Immature natural killer cell (primary cell): Measurements from ENCODE around the gene LRRC74B. TPM values are rescaled to one million over a fixed set of nuclear protein-coding genes. Genes with fewer than 3 reads are reported as not detected.
"Not testable (repeated sequence)": the region's sequence is repeated elsewhere in the genome, so short reads cannot be mapped to it uniquely, and the experiment has no call there.

Source experiments
- DNase-seq, 3 donors: peaks; one replicate each; pipeline ENCODE4 v3.0.0; 2022; ENCODE audit warnings: mixed read lengths in 1 of 3
- H3K27ac Mint-ChIP-seq, 6 donors: one replicate each; pipeline ENCODE4 v1.8.0; 2020; ENCODE audit warnings: mixed read lengths in 6 of 6, mild to moderate bottlenecking in 5 of 6, inconsistent platforms in 4 of 6, moderate library complexity in 3 of 6
- H3K27me3 Mint-ChIP-seq, 3 donors: one replicate each; pipeline ENCODE4 v1.8.0; 2020 to 2021; ENCODE audit warnings: low read depth in 3 of 3, mild to moderate bottlenecking in 3 of 3, mixed read lengths in 3 of 3, moderate library complexity in 3 of 3, inconsistent platforms in 1 of 3
- H3K36me3 Mint-ChIP-seq, 3 donors: one replicate each; pipeline ENCODE4 v1.8.0; 2020; ENCODE audit warnings: mixed read lengths in 3 of 3, inconsistent platforms in 2 of 3, mild to moderate bottlenecking in 2 of 3
- H3K4me1 Mint-ChIP-seq, 2 donors: one replicate each; pipeline ENCODE4 v1.8.0; 2020; ENCODE audit warnings: inconsistent platforms in 2 of 2, mild to moderate bottlenecking in 2 of 2, mixed read lengths in 2 of 2, moderate library complexity in 1 of 2
- H3K4me3 Mint-ChIP-seq, 5 donors: one replicate each; pipeline ENCODE4 v1.8.0; 2020; ENCODE audit warnings: mild to moderate bottlenecking in 5 of 5, mixed read lengths in 5 of 5, inconsistent platforms in 3 of 5, moderate library complexity in 3 of 5
- H3K9me3 Mint-ChIP-seq, 6 donors: one replicate each; pipeline ENCODE4 v1.8.0; 2020; ENCODE audit warnings: mild to moderate bottlenecking in 6 of 6, mixed read lengths in 6 of 6, inconsistent platforms in 4 of 6, moderate library complexity in 3 of 6
- polyA plus RNA-seq, 3 donors: library from polyadenylated mRNA; unstranded; fragments of 300-500 nt; fragmentation: Illumina TruSeq; gene quantifications; one replicate each; pipeline ENCODE4 v1.2.3, GENCODE V29; 2021

Gene LRRC74B
- polyA plus RNA-seq, 3 donors from 2014 or later: not detected

DNA sequence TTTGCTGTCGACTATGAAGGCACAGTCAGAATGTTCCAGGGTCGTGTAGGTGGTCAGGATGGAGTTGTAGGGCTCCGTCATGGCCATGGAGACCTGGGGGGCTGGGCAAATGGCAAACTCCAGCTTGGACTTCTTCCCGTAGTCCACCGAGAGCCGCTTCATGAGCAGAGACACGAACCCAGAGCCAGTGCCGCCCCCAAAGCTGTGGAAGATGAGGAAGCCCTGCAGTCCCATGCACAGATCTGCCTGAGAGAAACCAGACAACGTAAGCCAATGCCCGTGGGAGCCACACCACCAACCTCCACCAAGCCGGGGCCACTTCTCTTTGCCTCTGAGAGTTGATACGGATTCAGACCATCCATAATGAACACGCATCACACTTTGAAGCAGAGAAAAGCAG lies 36.5 kb upstream of the LRRC74B start:
- not testable (repeated sequence) for H3K27me3 Mint-ChIP-seq, H3K9me3 Mint-ChIP-seq, H3K36me3 Mint-ChIP-seq, H3K4me3 Mint-ChIP-seq, DNase-seq, H3K27ac Mint-ChIP-seq
- H3K4me1 Mint-ChIP-seq: peaks cover 8 to 14% of the 10 kb centered on the region in 2 donors

DNA sequence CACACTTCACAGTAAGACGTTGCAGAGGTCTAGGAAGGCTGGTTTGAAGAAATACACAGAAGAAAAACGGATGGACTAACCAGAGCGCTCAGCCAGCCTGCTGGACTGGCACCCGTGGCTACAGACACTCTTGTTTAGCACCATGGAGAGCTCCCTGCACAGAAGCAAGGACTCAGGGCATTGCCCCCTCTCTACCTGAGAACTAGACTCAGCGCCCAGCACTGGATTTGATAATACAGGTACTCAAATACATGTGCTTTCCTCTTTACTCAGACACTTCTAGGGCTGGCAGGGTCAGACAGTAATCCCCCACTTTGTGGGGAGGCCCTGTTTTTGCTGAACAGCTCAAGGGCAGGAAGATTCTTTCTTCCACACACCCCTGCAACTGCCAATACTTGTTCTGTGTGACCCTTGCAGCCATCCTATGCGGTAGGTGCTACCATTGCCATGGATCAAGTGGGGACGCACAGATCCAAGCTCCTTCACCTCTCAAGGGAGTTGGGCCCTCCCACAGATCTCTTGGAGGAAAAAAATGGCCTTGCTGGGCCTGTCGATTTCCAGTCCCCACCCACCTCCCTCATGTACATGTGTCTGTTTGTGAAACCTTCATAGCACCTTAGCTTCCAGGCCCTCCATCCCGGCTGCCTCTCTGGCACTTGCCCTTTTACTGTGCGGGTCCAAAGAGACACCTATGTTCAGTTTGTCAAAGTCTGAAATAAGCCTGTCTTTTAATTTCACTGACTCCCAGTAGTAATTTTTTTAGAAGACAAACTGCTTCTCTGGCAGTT lies 35.9 kb upstream of the LRRC74B start:
- Mint-ChIP-seq H3K27ac (peak overlapping the region in 4 of 6 donors; percentile 17 to 49 (median 32)), H3K36me3 (peaks cover 0 to 5% (median 4%) of the 10 kb centered on the region in 3 donors), H3K27me3 (peaks cover 4 to 7% (median 7%) of the 10 kb centered on the region in 3 donors)

DNA sequence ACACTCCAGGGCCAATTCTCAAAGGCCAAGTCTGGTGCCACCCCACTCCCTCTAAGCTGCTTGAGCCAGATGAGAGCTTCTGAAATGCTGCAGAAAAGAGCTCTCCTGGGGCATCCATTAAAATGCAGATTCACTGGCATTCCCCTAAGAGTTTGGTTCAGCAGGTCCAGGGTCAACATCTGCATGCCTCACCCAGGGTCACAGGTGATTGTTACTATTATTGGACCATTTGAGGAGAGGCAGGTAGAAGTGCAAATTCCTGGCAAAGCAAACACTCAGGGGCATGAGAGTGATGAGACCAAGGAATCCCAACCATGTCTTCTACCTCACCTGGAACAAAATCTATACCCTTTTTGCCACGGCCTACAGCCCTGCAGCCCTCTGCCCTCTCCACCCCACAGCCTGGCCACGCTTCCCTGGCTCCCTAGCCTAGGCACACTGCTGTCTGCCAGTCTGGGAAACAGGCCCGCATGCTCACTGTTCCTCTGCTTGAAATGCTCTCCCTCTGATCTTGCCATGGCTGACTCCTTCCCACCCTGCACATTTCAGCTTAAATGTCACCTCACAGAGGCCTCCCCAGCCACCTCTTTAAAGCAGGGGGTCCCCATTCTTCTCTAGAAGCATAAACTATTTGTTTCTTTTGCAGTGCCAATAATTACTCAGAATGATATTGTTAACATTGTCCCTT lies 35.2 kb upstream of the LRRC74B start:
- peaks cover 22 to 27% of the 10 kb centered on the region in 2 donors for H3K4me1 Mint-ChIP-seq
- H3K36me3 Mint-ChIP-seq: peaks cover 0 to 5% (median 4%) of the 10 kb centered on the region in 3 donors
- no peak overlapping the region for H3K4me3 Mint-ChIP-seq
- no peak for DNase-seq
- peaks cover 4 to 9% (median 7%) of the 10 kb centered on the region in 3 donors for H3K27me3 Mint-ChIP-seq
- peak overlapping the region in 5 of 6 donors; percentile 4 to 61 (median 44) for H3K27ac Mint-ChIP-seq
- no peaks in the 10 kb centered on the region for H3K9me3 Mint-ChIP-seq

More for the DNA sequence above, 35.9 kb upstream of the LRRC74B start:
- Mint-ChIP-seq H3K9me3 (no peaks in the 10 kb centered on the region), H3K4me3 (no peak overlapping the region), H3K4me1 (peaks cover 14 to 20% of the 10 kb centered on the region in 2 donors)
- DNase-seq: peak in 1 of 3 donors; percentile 39

- Mint-ChIP-seq H3K9me3 (no peaks in the 10 kb centered on the region), H3K36me3 (peaks cover 0 to 5% (median 0%) of the 10 kb centered on the region in 3 donors), H3K4me1 (peaks cover 33 to 35% of the 10 kb centered on the region in 2 donors), H3K27me3 (peaks cover 4 to 10% (median 7%) of the 10 kb centered on the region in 3 donors), H3K4me3 (peak overlapping the region; percentile 68 to 93 (median 78)), H3K27ac (peak overlapping the region; percentile 93 to 97 (median 94))
- no peak for DNase-seq
These were observed 33.0 kb upstream of the LRRC74B start for GRCh38 chr22:21012446-21013407.

GRCh38 chr22:21013657-21014201 lies 32.0 kb upstream of the LRRC74B start:
- peak overlapping the region; percentile 81 to 95 (median 87) for H3K4me3 Mint-ChIP-seq
- peak overlapping the region; percentile 93 to 99 (median 98) for H3K27ac Mint-ChIP-seq
- H3K27me3 Mint-ChIP-seq: peaks cover 4 to 11% (median 7%) of the 10 kb centered on the region in 3 donors
- no peak for DNase-seq
- H3K9me3 Mint-ChIP-seq: no peaks in the 10 kb centered on the region
- H3K36me3 Mint-ChIP-seq: peaks cover 0 to 5% (median 0%) of the 10 kb centered on the region in 3 donors
- H3K4me1 Mint-ChIP-seq: peaks cover 33 to 35% of the 10 kb centered on the region in 2 donors

GRCh38 chr22:21014202-21014725 lies 31.5 kb upstream of the LRRC74B start:
- DNase-seq: peak; percentile 94 to 96 (median 95)
- Mint-ChIP-seq H3K27me3 (peaks cover 4 to 13% (median 7%) of the 10 kb centered on the region in 3 donors), H3K9me3 (no peaks in the 10 kb centered on the region), H3K27ac (peak overlapping the region; percentile 93 to 99 (median 98)), H3K4me1 (peaks cover 33 to 35% of the 10 kb centered on the region in 2 donors), H3K36me3 (no peaks in the 10 kb centered on the region), H3K4me3 (peak overlapping the region; percentile 81 to 95 (median 87))

DNA sequence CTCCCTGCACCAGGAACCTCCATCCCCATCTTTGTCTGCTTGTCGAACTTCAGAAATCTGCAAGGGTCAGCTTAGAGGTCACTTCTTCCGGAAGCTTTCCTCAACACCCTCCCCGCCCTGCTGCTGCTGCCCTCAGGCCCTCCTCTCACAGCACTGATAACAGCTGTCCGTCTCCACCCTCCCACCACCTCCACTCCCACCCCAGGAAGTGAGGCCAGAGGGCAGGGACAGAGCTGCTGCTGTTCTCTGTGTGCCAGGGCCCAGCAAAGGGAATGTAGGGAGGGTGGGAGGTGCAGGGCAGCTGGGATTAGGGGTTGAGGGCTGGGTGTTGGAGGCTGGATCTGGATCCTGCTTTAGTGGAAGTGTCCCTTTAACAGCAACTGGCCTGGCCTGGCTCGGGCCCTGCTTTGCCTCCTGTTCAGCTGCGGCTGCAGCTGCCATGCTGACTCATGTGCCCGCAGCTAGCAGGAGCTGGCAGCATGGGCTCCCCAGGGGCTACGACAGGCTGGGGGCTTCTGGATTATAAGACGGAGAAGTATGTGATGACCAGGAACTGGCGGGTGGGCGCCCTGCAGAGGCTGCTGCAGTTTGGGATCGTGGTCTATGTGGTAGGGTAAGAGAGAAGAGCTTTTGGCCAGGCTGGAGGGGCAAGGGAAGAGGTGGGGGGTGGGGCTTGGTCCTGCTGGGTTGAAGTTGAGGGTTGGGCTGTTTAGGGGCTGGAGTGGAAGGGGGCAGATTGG lies 30.9 kb upstream of the LRRC74B start, which contains the start of gene P2RX6:
Gene P2RX6, plus strand, starts transcription at position 440 of the 740 bp plus-strand sequence. Its CDS starts 10 bp downstream, at position 450.
- H3K4me3 Mint-ChIP-seq: peak within 1 kb of the TSS; percentile 81 to 95 (median 87)
- H3K9me3 Mint-ChIP-seq: no peaks in the 10 kb centered on the region
- H3K36me3 Mint-ChIP-seq: no peaks in the 10 kb centered on the region
- peaks cover 4 to 13% (median 7%) of the 10 kb centered on the region in 3 donors for H3K27me3 Mint-ChIP-seq
- DNase-seq: peak; percentile 30 to 43 (median 37)
- H3K4me1 Mint-ChIP-seq: peaks cover 33 to 35% of the 10 kb centered on the region in 2 donors
- H3K27ac Mint-ChIP-seq: peak within 1 kb of the TSS; percentile 93 to 99 (median 98)

GRCh38 chr22:21015466-21016006 lies 30.2 kb upstream of the LRRC74B start:
- H3K27ac Mint-ChIP-seq: peak overlapping the region; percentile 7 to 98 (median 96)
- H3K4me3 Mint-ChIP-seq: peak overlapping the region in 4 of 5 donors; percentile 81 to 95 (median 87)
- H3K9me3 Mint-ChIP-seq: no peaks in the 10 kb centered on the region
- H3K27me3 Mint-ChIP-seq: peaks cover 4 to 13% (median 7%) of the 10 kb centered on the region in 3 donors
- DNase-seq: no peak
- peaks cover 33 to 35% of the 10 kb centered on the region in 2 donors for H3K4me1 Mint-ChIP-seq
- no peaks in the 10 kb centered on the region for H3K36me3 Mint-ChIP-seq

- Mint-ChIP-seq H3K4me1 (peaks cover 33 to 35% of the 10 kb centered on the region in 2 donors), H3K36me3 (no peaks in the 10 kb centered on the region), H3K9me3 (no peaks in the 10 kb centered on the region), H3K27ac (peak overlapping the region; percentile 2 to 79 (median 54)), H3K4me3 (peak overlapping the region in 3 of 5 donors; percentile 22 to 42 (median 25)), H3K27me3 (peaks cover 4 to 13% (median 7%) of the 10 kb centered on the region in 3 donors)
- no peak for DNase-seq
These were observed 28.9 kb upstream of the LRRC74B start for GRCh38 chr22:21016644-21017420.

GRCh38 chr22:21018314-21018713 lies 27.4 kb upstream of the LRRC74B start:
- no peak overlapping the region for H3K27ac Mint-ChIP-seq
- H3K9me3 Mint-ChIP-seq: no peaks in the 10 kb centered on the region
- H3K4me3 Mint-ChIP-seq: no peak overlapping the region
- H3K27me3 Mint-ChIP-seq: peaks cover 4 to 13% (median 7%) of the 10 kb centered on the region in 3 donors
- H3K36me3 Mint-ChIP-seq: no peaks in the 10 kb centered on the region
- H3K4me1 Mint-ChIP-seq: peaks cover 30 to 31% of the 10 kb centered on the region in 2 donors
- DNase-seq: no peak

DNA sequence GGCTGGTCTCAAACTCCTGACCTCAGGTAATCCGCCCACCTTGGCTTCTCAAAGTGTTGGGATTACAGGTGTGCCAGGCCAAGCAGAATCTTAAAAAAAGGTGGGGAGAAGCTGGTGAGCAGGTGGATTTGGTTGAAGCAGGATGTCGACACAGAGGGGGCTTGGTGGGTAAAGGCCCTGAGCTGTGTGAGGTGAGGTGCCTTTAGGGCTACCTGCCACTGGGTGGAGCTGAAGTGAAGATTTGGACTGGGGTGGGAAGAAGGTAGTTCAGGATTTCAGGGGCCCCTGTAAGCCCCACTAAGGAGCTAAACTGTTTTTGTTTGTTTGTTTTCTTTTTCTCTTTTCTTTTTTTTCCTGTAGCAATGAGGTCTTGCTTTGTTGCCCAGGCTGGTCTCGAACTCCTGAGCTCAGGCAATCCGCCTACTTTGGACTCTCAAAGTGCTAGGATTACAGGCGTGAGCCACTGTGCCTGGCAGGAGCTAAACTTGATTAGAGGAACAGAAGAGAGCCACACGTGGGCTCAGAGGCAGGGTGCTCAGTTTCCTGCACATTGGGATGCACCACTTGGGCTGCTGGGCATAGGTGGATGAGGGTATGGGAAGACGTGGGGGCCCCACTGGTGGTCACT lies 24.8 kb upstream of the LRRC74B start:
- DNase-seq: no peak
- no peak overlapping the region for H3K4me3 Mint-ChIP-seq
- H3K27me3 Mint-ChIP-seq: peaks cover 0 to 9% (median 0%) of the 10 kb centered on the region in 3 donors
- H3K27ac Mint-ChIP-seq: peak overlapping the region in 1 of 6 donors; percentile 24
- no peaks in the 10 kb centered on the region for H3K36me3 Mint-ChIP-seq
- H3K9me3 Mint-ChIP-seq: no peaks in the 10 kb centered on the region
- H3K4me1 Mint-ChIP-seq: peaks cover 12 to 16% of the 10 kb centered on the region in 2 donors
